ACHN (cell line): ENCODE data around the gene KRT6A.
"Not testable (repeated sequence)": the region's sequence is repeated elsewhere in the genome, so short reads cannot be mapped to it uniquely, and the experiment has no call there.

Experiments
- DNase-seq: peaks from one replicate; pipeline ENCODE4 v3.0.0-alpha.2; 2015
- in situ Hi-C: cut with HindIII; loops from 2 replicates; pipeline ENCODE4 v1.10.0; 2017; ENCODE audit warnings: low sequenced_read_pairs, low pct_ligation_motif_present, low pct_unique_long_range_greater_than_20kb

The KRT6A gene

DNA sequence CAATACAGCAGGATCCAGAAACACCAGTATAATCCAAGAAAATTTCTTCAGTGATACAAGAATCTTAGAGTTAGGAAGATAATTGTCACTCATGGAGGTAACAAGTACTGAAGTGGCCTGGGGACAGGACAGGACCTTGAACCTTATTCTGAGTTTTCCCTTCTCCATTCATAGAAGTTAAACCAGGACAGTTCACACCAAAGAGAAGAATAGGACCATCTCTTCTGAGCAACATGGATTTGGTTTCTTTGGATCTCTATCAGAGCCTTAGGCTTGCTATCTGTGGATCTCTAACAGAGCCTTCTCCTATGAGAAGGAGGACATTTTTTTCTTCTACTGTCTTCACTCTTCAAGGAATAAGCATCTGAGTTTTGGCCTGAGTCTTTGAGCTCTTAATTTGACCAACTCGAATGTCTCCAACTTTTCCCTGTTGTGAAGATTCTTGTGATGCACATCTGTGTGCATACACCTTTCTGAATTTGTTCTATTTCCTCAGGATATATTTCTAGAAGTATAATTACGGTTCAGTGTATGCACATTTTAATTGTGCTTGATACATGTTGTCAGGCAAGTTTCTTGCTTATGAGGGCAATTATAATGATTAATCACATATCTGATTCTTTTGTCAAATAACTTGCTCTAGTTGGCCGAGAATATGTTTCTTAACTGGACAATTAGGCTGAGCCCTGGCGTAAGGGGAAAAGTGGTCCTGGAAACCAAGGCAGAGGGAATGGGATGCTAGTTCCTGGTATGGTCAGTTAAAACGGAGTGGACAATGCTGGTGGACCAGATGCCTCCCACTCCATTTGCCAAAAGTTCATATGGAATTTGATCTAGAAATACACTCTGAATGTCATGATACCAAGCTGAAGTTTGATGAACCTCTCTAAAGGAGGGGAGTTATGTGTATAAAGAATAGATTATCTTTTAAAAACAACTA, 6.6 kb downstream of the KRT6A start:
- in situ Hi-C loops, result no loop called here
- no peak for DNase-seq

GRCh38 chr12:52480073-52480472, 13.0 kb downstream of the KRT6A start:
- no peak for DNase-seq
- in situ Hi-C loops, result no loop called here

DNA sequence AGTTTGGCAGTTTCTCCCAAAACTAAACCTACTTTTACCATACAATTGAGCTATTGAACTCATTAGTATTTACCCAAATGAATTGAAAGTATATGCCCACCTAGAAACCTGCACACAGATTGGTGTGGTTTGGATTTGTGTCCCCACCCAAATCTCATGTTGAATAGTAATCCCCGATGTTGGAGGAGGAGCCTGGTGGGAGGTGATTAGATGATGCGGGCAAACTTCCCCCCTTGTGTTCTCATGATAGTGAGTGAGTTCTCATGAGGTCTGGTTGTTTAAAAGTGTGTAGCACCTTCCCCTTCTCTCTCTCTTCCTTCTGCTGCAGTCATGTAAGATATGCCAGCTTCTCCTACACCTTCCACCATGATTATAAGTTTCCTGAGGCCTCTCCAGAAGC, 15.4 kb downstream of the KRT6A start:
- no peak for DNase-seq
- in situ Hi-C loops, result no loop called here

DNA sequence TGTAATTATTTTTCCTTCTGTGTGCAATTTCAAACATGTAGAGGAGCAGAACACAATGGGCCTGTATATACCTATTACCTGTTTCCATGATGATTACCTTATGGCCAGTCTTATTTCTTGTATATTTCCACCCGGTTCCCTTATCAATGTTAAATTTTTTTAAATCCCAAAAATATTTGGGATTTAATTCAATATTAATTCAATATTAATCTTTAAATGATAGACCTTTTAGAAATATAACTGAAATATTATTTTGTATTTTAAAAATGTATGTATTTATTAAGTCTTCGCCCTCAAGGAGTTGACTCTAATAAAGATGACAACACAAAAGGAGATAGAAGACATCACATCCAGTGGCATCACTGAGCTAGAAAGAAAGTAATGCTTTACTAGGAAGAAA, 18.8 kb downstream of the KRT6A start:
- no peak for DNase-seq
- in situ Hi-C loops, result no loop called here

- DNase-seq, result no peak
- in situ Hi-C loops, result no loop called here
These were observed 19.3 kb downstream of the KRT6A start, which contains the start of gene KRT6C for GRCh38 chr12:52473768-52474167. Gene KRT6C, minus strand, starts transcription at chr12:52473805. Its CDS starts 68 bp downstream, at chr12:52473737.

DNA sequence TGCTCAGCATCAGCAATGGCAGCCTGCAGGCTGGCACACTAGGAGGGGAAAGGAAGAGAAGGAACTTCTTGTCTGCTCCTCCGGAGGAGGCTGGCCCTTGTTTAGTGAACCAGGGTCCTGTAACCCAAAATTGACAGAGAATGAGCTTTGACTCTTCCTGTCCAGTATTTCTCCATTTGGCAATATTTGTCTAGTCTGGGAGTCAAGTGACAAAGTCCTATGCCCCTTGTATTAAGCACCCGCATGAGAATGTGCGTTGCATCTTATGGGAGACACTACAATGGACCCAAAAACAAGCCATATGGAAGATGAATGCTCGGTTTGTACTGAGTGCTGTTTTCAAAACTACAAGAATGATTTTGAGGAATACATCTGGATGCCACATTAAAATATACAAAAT, 23.2 kb downstream of the KRT6A start:
- no peak for DNase-seq
- in situ Hi-C loops, result no loop called here

GRCh38 chr12:52464897-52465296, 28.2 kb downstream of the KRT6A start:
- no peak for DNase-seq
- in situ Hi-C loops, result no loop called here

GRCh38 chr12:52461693-52462092, 31.4 kb downstream of the KRT6A start:
- in situ Hi-C loops, result no loop called here
- no peak for DNase-seq

DNA sequence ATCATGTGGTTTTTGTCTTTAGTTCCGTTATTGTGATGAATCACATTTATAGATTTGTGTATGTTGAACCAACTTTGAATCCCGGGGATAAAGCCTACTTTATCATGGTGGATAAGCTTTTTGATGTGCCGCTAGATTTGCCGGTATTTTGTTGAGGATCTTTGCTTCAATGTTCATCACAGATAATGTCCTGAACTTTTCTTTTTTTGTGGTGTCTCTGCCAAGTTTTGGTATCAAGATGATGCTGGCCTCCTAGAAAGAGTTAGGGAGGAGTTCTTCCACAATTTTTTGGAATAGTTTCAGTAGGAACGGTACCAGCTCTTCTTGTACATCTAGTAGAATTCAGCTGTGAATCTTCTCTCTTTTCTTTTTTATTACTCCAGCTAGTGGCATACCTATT, 34.2 kb downstream of the KRT6A start:
- DNase-seq, result no peak
- in situ Hi-C loops, result no loop called here

DNA sequence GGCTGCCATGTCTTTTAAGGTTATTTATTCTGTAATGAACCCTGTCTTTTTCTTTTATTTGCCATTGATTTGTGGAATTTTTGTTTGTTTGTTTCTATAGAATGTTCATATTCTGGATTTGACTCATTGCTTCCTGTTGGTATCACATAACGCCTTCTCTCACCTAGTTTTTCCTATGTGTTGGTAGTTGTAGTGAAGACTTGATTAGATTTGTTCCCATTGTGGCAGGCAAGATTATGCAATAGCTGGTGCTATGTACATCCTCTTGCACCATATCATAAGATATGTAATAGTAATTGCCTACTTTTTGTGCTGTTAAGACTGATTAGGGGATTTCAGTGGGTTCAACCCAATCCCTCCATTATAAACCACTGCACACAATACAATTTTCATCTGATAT, 37.2 kb downstream of the KRT6A start:
- no peak for DNase-seq

DNA sequence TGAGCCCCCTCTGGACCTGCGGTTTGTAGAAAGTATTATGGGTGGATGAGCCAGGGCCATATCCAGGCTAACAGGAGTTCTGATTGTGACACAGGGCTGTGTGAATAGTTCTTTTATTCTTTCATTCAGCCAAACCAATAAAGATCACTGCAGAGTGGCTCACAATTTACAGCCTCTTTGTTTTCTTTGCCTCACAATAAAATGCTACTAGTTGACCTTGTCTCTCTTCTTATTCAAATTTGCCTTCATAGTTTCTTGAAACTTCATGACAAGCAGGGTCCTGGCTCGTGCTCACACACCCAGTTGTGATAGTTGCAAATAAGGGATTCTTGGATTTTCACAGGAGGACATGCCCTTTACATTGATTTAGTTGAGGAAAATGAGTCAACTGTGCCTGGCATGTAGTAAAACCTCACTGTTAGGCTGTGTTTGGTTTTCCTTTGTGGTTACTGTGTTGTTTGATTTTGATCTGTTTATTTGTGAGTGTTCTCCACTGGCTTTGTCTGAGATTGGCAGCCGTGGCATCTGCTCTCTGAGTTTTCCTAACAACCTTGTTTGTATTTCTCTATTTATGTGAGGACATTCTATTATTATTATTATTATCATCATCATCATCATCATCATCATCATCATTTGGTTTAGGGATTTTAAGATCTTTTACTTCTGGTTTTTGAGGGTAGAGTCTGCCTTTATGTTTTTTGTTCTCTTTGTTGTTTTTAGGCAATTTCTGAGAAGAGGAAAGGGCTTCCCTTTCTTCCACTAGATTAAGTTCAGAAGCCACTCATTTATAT, 38.5 kb downstream of the KRT6A start:
- DNase-seq, result no peak
- in situ Hi-C loops, result no loop called here

More for the DNA sequence above, 37.2 kb downstream of the KRT6A start:
- in situ Hi-C loops, result no loop called here

DNA sequence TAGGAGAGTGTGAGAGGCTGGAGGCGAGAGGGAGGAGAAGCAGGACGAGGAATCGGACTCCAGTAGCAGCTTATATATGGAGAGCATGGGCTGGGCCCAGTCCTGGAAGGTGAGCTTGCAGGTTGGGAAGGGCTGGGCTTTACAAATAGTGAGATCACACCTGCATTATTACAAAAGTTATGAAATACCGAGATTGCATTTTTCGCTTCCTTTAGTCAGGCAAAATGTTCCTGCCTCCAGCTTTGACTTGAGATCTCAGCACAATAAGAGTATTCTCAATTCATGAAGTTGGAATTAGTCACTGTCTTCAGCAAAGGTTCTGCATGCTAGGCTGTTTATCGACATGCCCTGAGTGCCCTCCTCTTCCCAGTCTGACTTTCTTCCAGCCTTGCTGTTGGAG, 41.0 kb downstream of the KRT6A start, which contains the start of gene KRT6B:
Gene KRT6B (minus strand): TSS at position 46 of the 400 bp plus-strand sequence. CDS start 68 bp downstream, outside the sequence.
- in situ Hi-C loops, result no loop called here
- DNase-seq, result no peak

DNA sequence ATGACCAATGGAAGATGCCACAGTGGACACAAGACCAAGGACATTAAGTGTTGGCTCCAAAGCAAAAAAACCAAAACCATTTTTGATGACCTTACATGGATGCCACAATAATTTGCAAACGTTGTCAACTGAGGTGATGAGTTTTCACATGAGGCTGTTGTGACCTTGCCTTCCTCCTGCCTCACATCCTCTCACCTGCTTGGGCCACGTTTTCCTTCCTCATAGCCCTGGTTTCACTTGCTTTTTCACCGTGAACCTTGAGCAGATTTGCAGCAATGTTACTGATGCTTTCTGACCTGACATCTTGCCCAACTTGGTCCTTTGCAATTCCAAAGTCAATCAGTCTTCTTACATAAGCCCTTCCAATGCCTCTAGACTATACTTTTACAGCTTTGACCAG, 44.8 kb downstream of the KRT6A start:
- no peak for DNase-seq
- in situ Hi-C loops, result no loop called here

DNA sequence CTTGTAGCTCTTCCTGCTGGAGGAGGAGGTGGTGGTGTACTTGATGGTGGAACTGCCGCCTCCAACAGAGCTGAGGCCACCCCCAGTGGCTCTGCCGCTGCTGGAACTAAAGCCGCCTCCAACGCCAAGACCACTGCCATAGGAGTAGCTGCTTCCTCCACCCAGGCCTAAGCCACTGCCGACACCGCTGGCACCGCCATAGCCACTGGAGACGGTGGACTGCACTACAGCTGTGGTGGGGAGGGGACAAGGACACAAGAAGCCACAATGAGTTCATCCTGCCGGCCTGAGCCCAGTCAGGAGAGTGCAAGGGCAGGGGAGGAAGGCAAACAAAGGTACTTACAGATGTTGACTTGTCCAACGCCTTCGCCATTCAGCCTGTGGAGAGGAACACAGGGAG, 45.9 kb downstream of the KRT6A start:
- DNase-seq, in situ Hi-C loops: not testable (repeated sequence)

GRCh38 chr12:52446367-52447045, 46.6 kb downstream of the KRT6A start:
- in situ Hi-C loops, result no loop called here
- no peak for DNase-seq

- in situ Hi-C loops, result no loop called here
These were observed 47.2 kb downstream of the KRT6A start for GRCh38 chr12:52445876-52446275.

DNA sequence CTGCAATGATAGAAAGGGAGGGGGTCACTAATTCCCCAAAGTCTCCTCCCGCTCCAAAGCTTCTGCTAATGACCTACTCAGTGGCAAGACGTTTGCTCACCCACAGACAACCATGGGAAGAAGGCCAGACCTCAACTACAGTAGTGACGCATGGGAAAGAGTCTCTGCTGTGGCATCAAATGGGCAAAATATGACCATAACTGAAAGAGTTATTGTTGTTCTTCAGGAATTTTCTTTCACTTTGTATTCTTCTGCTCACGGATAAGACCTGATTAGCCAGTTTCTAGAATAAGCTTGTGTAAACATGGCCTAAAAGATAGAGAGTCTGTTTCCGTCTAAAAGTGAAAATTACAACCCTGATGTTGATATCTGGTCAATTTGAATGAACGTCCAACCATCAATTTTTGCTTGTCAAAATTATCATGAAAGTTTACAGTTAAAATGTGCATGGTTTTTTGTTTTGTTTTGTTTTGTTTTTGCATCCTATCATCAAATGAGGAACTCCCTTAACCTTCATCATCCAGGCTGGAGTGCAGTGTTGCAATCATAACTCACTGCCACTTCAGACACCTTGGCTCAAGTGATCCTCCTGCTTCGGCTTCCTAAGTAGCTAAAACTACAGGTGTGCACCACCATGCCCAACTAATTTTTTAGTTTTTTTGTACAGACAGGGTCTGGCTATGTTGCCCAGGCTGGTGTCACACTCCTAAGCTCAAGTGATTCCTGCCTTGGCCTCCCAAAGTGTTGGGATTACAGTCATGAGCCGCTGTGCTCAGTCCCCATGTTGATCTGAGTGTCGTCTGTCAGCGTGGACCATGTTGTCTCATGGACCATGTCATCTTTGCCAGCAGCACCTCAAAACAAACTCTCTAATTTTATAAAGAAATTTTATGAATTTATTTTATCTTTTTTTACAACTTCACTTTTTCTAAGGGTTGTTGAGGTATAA, 48.1 kb downstream of the KRT6A start:
- in situ Hi-C loops, result no loop called here
- no peak for DNase-seq

More at GRCh38 chr12:52445876-52446275, 47.2 kb downstream of the KRT6A start:
- no peak for DNase-seq

- DNase-seq, result no peak
- in situ Hi-C loops, result no loop called here
These were observed 49.1 kb downstream of the KRT6A start for GRCh38 chr12:52443966-52444365.
